Gastrocnemius medialis (tissue), 4 donors: Measurements from ENCODE around the gene THOC6.

ENCODE experiments used
- CTCF ChIP-seq, 5 experiments: fragments of 450-650 bp in 3 of 5; fragments of 200-600 bp in 2 of 5; sonication (generic) in 2 of 5; IDR thresholded peaks in 4 of 5; conservative IDR thresholded peaks in 1 of 5; 1 replicate in 4 of 5; 2 replicates in 1 of 5; pipeline ENCODE4 v1.5.1; 2016 to 2019; ENCODE audit warnings: antibody characterized with exemption in 5 of 5, mild to moderate bottlenecking in 3 of 5, moderate library complexity in 3 of 5
- POLR2A ChIP-seq, 2 donors: fragments of 450-650 bp; IDR thresholded peaks; one replicate each; pipeline ENCODE4 v1.6.1; 2017; ENCODE audit warnings: antibody characterized with exemption in 2 of 2, mild to moderate bottlenecking in 2 of 2, moderate library complexity in 2 of 2

- TF ChIP-seq POLR2A (IDR thresholded peaks at IDR 0.05) (no peak), CTCF (IDR thresholded peaks at IDR 0.05 in 4 of 5, conservative IDR thresholded peaks at IDR 0.05 in 1 of 5) (no peak)
These were observed 493 bp upstream of the THOC6 start for GRCh38 chr16:3023415-3023668.
